Measurements from ENCODE around the gene COTL1. TPM values are rescaled to one million over a fixed set of nuclear protein-coding genes. Genes with fewer than 3 reads are reported as not detected.
A peak's percentile ranks its signal among the peaks of the same experiment; 100 is the strongest.
"Not testable (repeated sequence)": the region's sequence is repeated elsewhere in the genome, so short reads cannot be mapped to it uniquely, and the experiment has no call there.

The COTL1 gene
- total RNA-seq, 1 donor from 2014 or later: 16.3 TPM

DNA sequence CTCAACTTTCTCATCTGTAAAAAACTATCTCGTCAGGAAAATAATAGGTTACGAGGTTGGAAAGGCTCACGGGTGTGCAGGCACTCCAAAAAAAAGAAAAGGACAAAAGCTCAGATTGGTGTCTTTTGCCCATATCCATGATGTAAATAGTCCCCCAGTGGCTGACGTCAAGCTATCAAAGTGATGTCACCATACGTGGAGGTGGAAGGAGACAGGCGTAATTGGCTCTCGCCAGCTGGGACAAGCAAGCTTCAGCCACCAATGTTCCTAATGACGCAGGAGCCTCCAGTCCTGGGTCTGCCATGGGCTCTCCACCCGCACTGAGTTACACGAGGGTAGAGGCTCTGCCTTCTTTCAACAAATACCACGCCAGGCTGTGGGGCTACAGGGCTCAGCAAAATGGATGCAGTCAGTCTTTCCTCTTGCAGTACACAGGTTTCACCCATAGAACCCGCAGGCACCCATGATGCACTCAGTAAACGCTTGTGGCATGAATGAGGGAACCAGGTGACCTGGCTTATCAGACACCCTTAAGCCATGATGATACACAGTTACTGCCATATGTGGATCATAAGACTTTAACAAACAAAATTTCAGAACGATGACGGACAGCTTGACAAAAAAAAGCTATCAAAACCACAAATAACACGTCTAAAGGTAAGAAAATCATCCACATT, 50.5 kb downstream of the COTL1 start:
- no peak for ATAC-seq

DNA sequence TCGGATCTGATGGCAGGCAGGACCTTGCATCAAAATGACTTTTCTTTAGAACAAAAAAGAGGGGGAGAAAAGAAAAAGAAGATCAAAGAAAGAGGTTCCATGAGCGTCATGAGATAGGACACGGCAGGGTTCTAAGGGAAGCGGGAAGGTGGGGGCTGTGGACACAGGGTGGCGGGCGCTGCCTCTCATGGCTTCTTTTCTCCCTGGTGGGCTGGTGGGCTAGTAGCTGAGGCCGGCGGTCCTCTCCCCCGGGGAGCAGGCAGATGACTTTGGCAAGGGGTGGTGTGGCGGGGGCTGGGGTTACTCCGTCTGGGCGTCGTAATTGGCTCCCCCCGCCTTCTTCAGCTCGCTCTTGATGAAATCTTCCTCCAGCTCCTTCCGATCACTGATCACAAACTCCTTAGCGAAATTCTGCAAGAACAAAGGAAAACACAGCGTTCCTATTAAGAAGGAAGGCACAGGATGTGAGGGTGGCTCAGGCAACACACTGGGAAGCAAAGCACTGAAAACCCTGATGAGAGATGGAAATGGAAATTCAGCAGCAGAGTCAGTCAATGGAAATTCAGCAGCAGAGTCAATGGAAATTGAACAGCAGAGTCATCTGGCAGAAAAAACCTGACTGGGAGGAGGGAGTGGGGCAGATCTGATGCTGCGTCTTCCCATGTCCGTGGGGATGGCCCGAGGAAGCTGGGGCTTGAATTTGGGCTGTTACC, 51.2 kb downstream of the COTL1 start:
- ATAC-seq: no peak

DNA sequence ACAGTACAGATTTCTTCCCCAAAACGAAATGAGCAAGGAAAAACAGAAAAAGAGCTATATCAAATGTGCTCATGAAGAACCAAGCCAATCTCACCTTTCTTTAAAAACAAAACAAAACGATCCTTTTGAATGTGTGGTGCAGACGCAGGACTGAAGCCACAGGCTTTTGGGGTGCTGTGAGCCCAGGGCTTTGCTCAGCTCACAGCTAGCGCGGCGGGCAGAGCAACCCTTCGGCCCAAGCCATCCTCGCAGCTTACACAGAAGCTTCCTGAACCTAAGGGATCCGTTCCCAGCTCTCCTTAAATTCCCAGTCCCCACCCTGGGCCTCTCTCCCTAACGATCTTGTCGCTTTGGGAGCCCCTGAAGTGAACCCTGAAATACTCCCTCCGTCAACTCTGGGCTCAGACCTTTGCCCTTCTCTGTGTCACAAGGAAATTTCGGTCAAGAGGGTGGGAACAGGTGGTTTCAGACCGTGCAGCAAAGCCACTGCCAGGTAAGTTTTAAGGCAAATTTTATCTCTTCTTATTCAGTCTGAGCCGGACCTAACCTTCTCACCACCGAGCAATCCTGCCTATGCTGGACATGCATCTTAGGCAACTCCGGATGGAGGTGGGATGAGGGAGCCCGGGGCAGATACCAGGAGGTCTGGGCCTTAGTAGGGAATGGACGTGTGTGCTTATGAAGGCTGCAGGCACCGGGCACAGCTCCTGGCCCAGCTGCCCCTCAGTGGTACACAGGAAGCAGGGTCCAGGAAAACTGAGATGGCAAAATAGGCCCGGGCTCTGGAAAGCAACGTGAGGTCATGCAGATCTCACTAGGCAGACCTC, 52.0 kb downstream of the COTL1 start:
- ATAC-seq: no peak

DNA sequence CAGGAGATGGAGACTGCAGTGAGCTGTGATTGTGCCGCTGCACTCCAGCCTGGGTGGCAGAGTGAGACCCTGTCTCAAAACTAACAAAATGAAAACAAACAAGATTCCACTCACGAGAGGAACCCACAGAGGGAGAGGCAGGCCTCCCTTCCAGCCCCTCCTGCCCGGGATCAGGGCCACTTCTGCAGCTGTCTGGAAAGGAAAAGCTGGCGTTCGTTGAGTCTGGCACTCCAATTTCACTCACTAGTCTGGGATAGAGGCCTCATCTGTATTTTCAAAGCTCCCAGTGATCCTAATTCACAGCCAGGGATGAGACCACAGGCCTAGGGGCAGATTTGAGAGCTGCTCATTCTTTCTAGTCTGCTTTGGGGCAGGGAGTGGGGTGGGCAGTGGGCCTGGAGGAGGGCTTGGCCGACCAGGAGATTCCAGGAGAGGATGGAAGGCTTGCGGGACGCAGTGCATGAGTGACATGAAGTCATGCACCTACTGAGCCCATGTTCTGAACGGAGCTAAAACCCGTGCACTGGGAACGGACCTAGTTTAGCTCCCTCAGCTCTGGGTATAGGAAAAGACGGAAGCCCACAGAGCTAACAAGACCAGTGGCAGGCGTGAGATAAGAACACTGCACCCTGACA, 54.0 kb downstream of the COTL1 start:
- no peak for ATAC-seq

DNA sequence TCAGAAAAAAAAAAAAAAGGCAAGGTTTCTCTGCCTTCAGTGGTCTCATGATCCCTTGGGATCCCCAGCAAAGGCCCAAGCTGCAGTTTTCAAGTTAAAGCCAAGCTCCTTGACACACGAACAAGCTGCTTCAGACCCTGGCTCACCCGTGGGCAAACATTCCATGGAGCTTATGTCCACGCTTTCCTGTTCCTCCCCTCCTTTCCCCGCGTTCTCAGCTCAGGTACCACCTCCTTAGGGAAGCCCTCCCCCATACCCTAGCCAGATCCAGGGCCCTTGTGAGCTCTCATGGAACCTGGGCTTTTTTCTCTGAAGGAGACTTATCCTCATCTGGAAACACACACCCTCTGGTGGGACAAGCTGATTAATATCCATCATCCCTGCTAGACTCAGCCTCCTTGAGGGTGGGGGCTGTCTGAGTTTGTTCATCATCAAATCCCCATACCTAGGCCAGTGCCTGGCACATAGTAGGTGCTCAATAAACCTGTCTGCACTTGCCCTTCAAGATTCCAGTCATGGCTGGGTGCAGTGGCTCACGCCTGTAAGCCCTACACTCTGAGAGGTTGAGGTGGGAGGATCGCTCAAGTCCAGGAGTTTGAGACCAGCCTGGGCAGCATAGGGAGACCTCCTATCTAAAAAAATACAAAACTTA, 54.7 kb downstream of the COTL1 start:
- no peak for ATAC-seq

- ATAC-seq: no peak
Measured at GRCh38 chr16:84562174-84562815, 55.6 kb downstream of the COTL1 start.

GRCh38 chr16:84561291-84561690, 56.6 kb downstream of the COTL1 start:
- ATAC-seq: no peak

GRCh38 chr16:84560269-84560668, 57.6 kb downstream of the COTL1 start:
- ATAC-seq: no peak

- ATAC-seq: peak; percentile 24
Measured at GRCh38 chr16:84559311-84559932, 58.5 kb downstream of the COTL1 start.

- ATAC-seq: not testable (repeated sequence)
Measured at GRCh38 chr16:84558850-84559249, 59.0 kb downstream of the COTL1 start.

- ATAC-seq: no peak
Measured at GRCh38 chr16:84557504-84557903, 60.4 kb downstream of the COTL1 start.

DNA sequence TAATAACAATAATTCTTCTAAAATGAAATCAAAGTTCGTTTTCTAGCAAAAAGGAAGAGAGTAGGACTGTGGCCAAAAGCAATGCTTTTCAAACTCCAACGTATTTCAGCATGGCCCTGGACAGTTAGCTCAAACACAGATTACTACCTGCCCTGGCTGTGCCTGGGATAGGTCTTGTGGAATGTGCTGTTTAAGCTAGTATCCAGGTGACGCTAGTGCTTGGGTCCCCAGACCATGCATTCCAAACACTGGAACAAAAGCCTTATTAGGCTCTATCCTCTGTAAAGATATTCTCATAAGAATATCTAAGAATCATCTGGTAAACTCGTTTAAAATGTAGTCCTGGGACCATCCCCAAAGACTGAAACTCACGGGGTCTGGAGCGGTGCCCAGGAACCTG, 60.8 kb downstream of the COTL1 start:
- no peak for ATAC-seq

DNA sequence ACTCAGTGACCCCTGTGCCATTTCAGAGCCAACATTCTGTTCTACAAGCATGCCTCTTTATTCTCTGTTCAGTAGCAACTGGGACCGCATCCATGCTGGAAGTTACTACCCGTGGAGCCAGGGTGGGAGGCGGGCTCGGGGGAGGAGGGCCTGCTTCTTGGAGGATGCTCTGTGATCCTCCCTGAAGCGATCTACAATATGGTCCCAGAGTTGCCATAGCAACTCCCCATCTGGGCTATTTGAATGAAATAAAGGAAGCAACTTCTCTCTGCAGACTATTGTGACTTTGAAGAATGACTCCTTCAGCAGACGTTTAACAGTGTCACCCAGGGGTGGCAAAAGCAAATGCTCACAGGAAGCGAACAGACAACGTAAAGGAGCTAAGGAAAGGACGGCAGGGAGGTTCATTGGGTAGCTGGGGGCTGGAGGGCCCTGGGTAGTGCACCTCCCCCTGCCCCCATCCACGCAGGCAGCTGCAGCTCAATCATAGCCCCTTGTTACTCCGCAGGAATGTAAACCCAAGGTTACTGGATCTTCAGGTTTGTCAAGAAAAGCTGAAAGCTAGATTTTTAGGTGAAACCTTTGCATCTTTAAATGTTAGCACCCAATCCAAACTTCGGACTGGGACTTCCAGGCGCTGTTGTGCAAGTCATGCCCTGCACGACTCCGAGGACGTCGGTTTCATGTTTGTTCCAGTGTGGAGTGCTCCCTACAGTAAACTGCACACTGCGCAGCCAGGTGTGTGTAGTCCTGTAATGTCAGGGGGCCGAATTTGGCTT, 62.3 kb downstream of the COTL1 start:
- ATAC-seq: no peak

DNA sequence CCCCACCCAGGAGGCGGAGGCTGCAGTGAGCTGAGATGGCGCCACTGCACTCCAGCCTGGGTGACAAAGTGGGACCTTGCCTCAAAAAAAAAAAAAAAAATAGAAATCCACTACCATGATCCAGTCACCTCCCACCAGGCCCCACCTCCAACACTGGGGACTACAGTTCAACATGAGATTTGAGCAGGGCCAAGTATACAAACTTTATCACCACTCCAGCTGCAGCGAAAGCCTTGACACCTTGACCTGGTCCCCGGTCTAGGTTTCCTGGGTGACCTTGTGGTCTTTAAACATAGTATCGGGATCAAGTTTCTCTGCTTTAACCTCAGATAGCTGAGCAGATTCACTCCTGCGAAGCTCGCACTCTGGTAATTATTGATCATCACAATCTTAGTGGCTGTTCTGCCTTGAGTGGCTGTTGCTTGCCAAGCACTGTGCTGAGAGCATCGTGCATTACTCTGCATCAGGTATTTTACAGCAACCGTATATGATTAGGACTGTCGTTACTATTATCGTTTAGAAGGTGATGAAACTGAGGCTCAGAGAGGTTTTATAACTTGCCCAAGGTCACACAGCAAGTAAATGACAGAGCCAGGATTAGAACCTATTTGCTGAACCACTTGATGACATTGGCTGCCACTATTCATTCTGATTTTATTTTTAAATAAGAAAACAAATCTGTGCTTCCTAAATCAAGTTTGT, 63.1 kb downstream of the COTL1 start:
- no peak for ATAC-seq

DNA sequence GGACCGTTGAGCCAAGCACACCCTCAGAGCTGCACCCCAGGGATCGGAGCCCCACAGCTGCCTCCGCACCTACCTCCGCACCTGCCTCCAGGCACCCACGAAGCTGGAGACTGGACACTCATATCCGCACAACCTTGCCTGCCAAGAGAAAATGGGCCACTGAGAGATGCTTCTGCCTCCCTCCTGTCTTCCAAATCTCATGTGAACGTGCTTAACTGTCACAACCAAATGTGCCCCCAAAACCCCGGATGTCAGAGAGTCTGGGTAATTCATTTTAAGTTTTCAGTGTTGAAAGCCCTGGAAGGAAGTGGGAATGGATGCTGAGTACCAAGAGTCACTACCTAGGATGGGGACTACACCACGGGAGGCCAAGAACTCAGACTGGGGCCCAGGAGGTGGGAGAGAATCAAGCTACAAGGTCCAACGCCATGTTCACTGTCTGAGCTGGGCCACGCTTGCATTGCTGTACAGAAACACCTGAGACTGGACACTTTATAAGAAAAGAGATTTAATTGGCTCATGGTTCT, 63.9 kb downstream of the COTL1 start:
- no peak for ATAC-seq

DNA sequence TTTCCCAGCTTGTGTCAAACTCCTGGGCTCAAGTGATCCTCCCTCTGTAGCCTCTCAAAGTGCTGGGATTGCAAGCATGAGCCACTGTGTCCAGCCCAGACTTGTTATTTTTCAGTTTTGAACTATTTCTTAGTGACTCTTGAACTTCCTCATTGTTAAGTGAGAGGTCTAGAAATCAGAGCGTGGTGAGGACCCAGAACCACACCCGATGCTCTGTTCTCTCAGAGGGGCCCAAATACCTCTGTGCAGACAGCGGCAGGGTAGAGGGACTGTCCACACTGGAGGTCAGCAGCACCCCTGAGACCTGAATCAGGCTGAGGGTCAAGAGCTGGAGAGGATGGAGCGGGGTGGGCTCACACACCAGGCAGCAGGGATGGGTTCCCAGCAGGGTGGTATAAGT, 65.7 kb downstream of the COTL1 start:
- no peak for ATAC-seq

GRCh38 chr16:84550096-84550495, 67.8 kb downstream of the COTL1 start:
- ATAC-seq: no peak

GRCh38 chr16:84548971-84549844, 68.7 kb downstream of the COTL1 start:
- ATAC-seq: peak; percentile 56

GRCh38 chr16:84548508-84548907, 69.4 kb downstream of the COTL1 start:
- no peak for ATAC-seq

All from esophagus mucosa (tissue), 1 donor.